ENCODE measurements around the gene ODC1.

Gene ODC1

DNA sequence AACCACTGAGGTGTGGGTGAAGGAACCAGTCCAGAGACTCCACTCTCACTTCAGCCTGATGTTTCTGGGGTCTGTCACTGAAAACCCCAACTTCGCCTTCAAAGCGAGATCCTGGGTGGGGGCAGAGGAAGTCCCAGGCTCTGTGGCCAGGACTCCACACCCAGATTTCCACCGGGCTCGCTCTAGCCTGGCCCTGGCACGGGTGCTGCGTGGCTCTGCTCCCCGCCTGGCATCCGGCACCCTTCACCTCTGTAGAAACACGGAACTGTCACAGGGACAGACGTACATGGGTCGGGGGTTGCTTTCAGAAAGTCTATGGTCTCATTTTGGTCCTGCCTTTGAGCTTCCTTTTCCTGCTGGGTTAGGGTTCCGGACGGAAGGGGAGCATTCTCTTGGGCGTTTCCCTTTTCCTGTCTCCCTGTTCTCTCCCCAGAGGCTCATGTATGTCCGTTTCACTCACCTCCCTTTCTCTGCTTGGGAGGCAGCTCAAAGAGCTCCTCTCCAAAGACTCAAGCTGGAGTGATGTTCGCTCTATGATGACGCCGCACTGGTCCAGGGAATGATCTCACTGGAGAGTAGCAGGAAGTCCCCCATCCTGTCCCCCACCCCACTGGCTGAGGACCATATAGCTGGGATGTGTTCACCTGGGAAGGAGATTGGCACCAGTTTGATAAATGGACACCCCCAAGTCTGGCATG is 41.5 kb downstream of the ODC1 start:
- Histone ChIP-seq H3K9me2 (replicated peaks; ENCODE audit: insufficient read depth, low read length) (no peaks in the 10 kb centered on the region), H3K79me2 (ENCODE audit: insufficient read depth, low read length) (no peaks in the 10 kb centered on the region), H3K4me2 (ENCODE audit: low read depth, low read length, poor library complexity, severe bottlenecking) (no peak overlapping the region), H3K9me3 (ENCODE audit: insufficient read depth, low read length) (no peaks in the 10 kb centered on the region), H4K20me1 (ENCODE audit: low read depth, low read length) (no peaks in the 10 kb centered on the region), H3K9ac (ENCODE audit: low read length) (no peak overlapping the region), H2AFZ (ENCODE audit: low read depth, low read length, severe bottlenecking) (no peak overlapping the region), H3K4me3 (ENCODE audit: insufficient read depth, low read length, poor library complexity, severe bottlenecking) (no peak overlapping the region), H3K36me3 (ENCODE audit: low read length) (no peaks in the 10 kb centered on the region), H3F3A (ENCODE audit: insufficient read depth) (peaks cover 7% of the 10 kb centered on the region), H3K27me3 (ENCODE audit: low read length) (no peaks in the 10 kb centered on the region), H3K27ac (ENCODE audit: low read depth, low read length) (no peak overlapping the region)
- TF ChIP-seq EZH2phosphoT487 (conservative IDR thresholded peaks at IDR 0.05; ENCODE audit: low read length) = no peak
- TF ChIP-seq, protein P1, sequence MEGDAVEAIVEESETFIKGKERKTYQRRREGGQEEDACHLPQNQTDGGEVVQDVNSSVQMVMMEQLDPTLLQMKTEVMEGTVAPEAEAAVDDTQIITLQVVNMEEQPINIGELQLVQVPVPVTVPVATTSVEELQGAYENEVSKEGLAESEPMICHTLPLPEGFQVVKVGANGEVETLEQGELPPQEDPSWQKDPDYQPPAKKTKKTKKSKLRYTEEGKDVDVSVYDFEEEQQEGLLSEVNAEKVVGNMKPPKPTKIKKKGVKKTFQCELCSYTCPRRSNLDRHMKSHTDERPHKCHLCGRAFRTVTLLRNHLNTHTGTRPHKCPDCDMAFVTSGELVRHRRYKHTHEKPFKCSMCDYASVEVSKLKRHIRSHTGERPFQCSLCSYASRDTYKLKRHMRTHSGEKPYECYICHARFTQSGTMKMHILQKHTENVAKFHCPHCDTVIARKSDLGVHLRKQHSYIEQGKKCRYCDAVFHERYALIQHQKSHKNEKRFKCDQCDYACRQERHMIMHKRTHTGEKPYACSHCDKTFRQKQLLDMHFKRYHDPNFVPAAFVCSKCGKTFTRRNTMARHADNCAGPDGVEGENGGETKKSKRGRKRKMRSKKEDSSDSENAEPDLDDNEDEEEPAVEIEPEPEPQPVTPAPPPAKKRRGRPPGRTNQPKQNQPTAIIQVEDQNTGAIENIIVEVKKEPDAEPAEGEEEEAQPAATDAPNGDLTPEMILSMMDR (IDR thresholded peaks at IDR 0.05; ENCODE audit: insufficient read depth, low read length, poor library complexity, severe bottlenecking) = no peak

DNA sequence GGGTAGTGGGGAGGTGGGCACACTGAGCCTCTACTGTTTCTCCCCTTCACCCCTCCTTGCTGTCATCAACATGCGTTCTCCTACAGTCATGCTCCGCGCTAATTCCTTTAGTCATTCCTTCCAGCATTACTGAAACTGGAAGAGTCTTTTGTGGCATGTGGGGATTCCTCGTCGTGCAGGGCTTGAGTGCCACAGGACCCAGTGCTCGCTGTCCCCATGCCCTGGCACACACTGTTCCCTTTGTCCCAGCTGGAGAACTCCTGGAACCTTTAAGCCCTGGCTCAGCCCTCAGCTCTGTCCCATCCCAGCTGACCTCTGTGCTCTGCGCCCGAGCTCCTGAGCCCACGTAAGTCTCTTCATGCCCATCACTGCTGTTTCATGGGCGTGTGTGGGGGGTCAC is 42.1 kb downstream of the ODC1 start:
- peaks cover 7% of the 10 kb centered on the region for H3F3A ChIP-seq (ENCODE audit: insufficient read depth)
- H3K36me3 ChIP-seq (ENCODE audit: low read length) = no peaks in the 10 kb centered on the region
- H3K27me3 ChIP-seq (ENCODE audit: low read length) = no peaks in the 10 kb centered on the region
- no peak overlapping the region for H2AFZ ChIP-seq (ENCODE audit: low read depth, low read length, severe bottlenecking)
- TF ChIP-seq, protein P1 (IDR thresholded peaks at IDR 0.05; ENCODE audit: insufficient read depth, low read length, poor library complexity, severe bottlenecking) = no peak
- no peak for TF ChIP-seq EZH2phosphoT487 (conservative IDR thresholded peaks at IDR 0.05; ENCODE audit: low read length)
- no peak overlapping the region for H3K4me3 ChIP-seq (ENCODE audit: insufficient read depth, low read length, poor library complexity, severe bottlenecking)
- no peak overlapping the region for H3K27ac ChIP-seq (ENCODE audit: low read depth, low read length)
- no peaks in the 10 kb centered on the region for H4K20me1 ChIP-seq (ENCODE audit: low read depth, low read length)
- no peaks in the 10 kb centered on the region for H3K9me2 ChIP-seq (replicated peaks; ENCODE audit: insufficient read depth, low read length)
- no peaks in the 10 kb centered on the region for H3K79me2 ChIP-seq (ENCODE audit: insufficient read depth, low read length)
- H3K4me2 ChIP-seq (ENCODE audit: low read depth, low read length, poor library complexity, severe bottlenecking) = no peak overlapping the region
- H3K9me3 ChIP-seq (ENCODE audit: insufficient read depth, low read length) = no peaks in the 10 kb centered on the region
- H3K9ac ChIP-seq (ENCODE audit: low read length) = no peak overlapping the region

DNA sequence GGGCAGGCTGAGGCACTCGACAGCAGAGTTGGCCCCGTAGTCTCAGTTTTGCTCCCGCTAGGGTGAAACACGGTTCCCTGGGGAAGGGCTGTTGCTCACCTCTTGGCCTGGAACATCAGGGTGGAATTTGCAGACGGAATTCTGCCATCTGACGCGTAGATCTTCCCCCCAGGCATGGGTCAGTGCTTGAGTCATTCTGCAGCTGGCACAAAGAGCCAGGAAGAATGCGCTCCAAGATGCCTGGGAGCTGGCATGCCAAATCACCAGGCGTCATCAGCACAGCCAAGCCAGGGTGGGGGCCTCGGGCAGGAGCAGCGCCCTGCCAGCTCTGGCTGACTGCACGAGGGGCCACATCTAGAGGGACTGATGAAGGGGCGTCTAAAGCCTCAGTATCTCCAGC is 42.7 kb downstream of the ODC1 start:
- H3K4me3 ChIP-seq (ENCODE audit: insufficient read depth, low read length, poor library complexity, severe bottlenecking) = no peak overlapping the region
- no peaks in the 10 kb centered on the region for H3K36me3 ChIP-seq (ENCODE audit: low read length)
- H3K27me3 ChIP-seq (ENCODE audit: low read length) = no peaks in the 10 kb centered on the region
- no peak overlapping the region for H3K27ac ChIP-seq (ENCODE audit: low read depth, low read length)
- H2AFZ ChIP-seq (ENCODE audit: low read depth, low read length, severe bottlenecking) = no peak overlapping the region
- no peaks in the 10 kb centered on the region for H4K20me1 ChIP-seq (ENCODE audit: low read depth, low read length)
- no peaks in the 10 kb centered on the region for H3K9me2 ChIP-seq (replicated peaks; ENCODE audit: insufficient read depth, low read length)
- no peak overlapping the region for H3K4me2 ChIP-seq (ENCODE audit: low read depth, low read length, poor library complexity, severe bottlenecking)
- H3F3A ChIP-seq (ENCODE audit: insufficient read depth) = peaks cover 5% of the 10 kb centered on the region
- H3K79me2 ChIP-seq (ENCODE audit: insufficient read depth, low read length) = no peaks in the 10 kb centered on the region
- H3K9me3 ChIP-seq (ENCODE audit: insufficient read depth, low read length) = no peaks in the 10 kb centered on the region
- no peak for TF ChIP-seq EZH2phosphoT487 (conservative IDR thresholded peaks at IDR 0.05; ENCODE audit: low read length)
- TF ChIP-seq, protein P1 (IDR thresholded peaks at IDR 0.05; ENCODE audit: insufficient read depth, low read length, poor library complexity, severe bottlenecking) = no peak
- no peak overlapping the region for H3K9ac ChIP-seq (ENCODE audit: low read length)

All from SU-DHL-6 (cell line).